ENCODE data around the gene AEN. TPM values are rescaled to one million over a fixed set of nuclear protein-coding genes. Genes with fewer than 3 reads are reported as not detected.

The AEN gene
- total and polyA plus RNA-seq, 2 donors (not counting 3 experiments of a cell fraction or from before 2014, with no cell fraction given), result 34.2 to 35.6 TPM

- intact Hi-C loops (cut with micrococcal nuclease), result loop anchor here (5.0 kb wide), 1 partner anchor 250 kb away; the partner anchor contains the start of gene HAPLN3
- dilution Hi-C loops (cut with MboI; ENCODE audit: extremely low pct_ligation_motif_present, low sequenced_read_pairs), result no loop called here
Observed at GRCh38 chr15:88646951-88647350, 25.8 kb downstream of the AEN start.

More at GRCh38 chr15:88646951-88647350, 25.8 kb downstream of the AEN start:
- FAIRE-seq (no peak), DNase-seq (ENCODE audit: low read depth, low spot score) (no peak)
- POLR2A ChIA-PET, result no interaction called here
- no peak overlapping the region for H3K4me2 ChIP-seq (ENCODE audit: insufficient read depth, low read length)
- H3K9me3 ChIP-seq (replicated peaks; ENCODE audit: control insufficient read depth, insufficient read depth, low read length), result no peaks in the 10 kb centered on the region
- no TSS peak for BruUV-seq (replicated peaks)
- H3K4me1 ChIP-seq (ENCODE audit: control insufficient read depth, extremely low read depth, insufficient read depth, low read length), result peaks cover 28% of the 10 kb centered on the region
- no peaks in the 10 kb centered on the region for H3K36me3 ChIP-seq (ENCODE audit: control insufficient read depth in 2 of 2, extremely low read depth in 1 of 2, insufficient read depth in 2 of 2, low read length in 2 of 2)
- H3K27ac ChIP-seq (ENCODE audit: insufficient read depth, low read depth, low read length), result no peak overlapping the region
- no peaks in the 10 kb centered on the region for H4K20me1 ChIP-seq (replicated peaks; ENCODE audit: control insufficient read depth, extremely low read depth, insufficient read depth, low read length)
- no peaks in the 10 kb centered on the region for H3K9me1 ChIP-seq (replicated peaks; ENCODE audit: control insufficient read depth, extremely low read depth, insufficient read depth, low read length)
- H3K27me3 ChIP-seq (ENCODE audit: control insufficient read depth in 2 of 2, insufficient read depth in 2 of 2, low read length in 2 of 2), result no peaks in the 10 kb centered on the region
- no peak overlapping the region for H3K4me3 ChIP-seq (replicated peaks in 1 of 3; ENCODE audit: insufficient read depth in 1 of 3, low read depth in 1 of 3, low read length in 3 of 3)
- H3K79me2 ChIP-seq (ENCODE audit: control insufficient read depth, insufficient read depth, low read length), result no peaks in the 10 kb centered on the region
- CTCF ChIA-PET, result interaction anchor here (1.7 kb wide), 1 partner anchor 22 kb away, joined by 4 read pairs; no protein-coding TSS in a partner anchor
- TF ChIP-seq CTCF (IDR thresholded peaks at IDR 0.05; ENCODE audit: extremely low read depth in 1 of 2, insufficient read depth in 1 of 2, low read depth in 1 of 2, low read length in 2 of 2) (no peak), MAX (IDR thresholded peaks at IDR 0.05; ENCODE audit: insufficient read depth, insufficient read length) (no peak), EZH2 (IDR thresholded peaks at IDR 0.05; ENCODE audit: borderline replicate concordance, low read depth, low read length, severe bottlenecking) (no peak)
- no peak overlapping the region for H3K9ac ChIP-seq (replicated peaks; ENCODE audit: extremely low read depth, insufficient read depth, low read length)
- no peak overlapping the region for H2AFZ ChIP-seq (ENCODE audit: low read depth, low read length)
